Body of pancreas (tissue), 4 donors: ENCODE data around the gene AP3B2. TPM values are rescaled to one million over a fixed set of nuclear protein-coding genes. Genes with fewer than 3 reads are reported as not detected.

Experiments
- ATAC-seq: fragments of 150-250 bp; one replicate; pipeline ENCODE4 v1.9.1; 2016
- DNase-seq, 4 donors: peaks; one replicate each; pipeline ENCODE4 v3.0.0-alpha.2; 2019
- H3K27ac ChIP-seq, 4 donors: fragments of 200-600 bp; sonication (generic); 1 replicate in 3 of 4; 2 replicates in 1 of 4; pipeline versions ENCODE4 v1.5.1 to v1.6.1; 2016 to 2019; ENCODE audit warnings: mild to moderate bottlenecking in 1 of 4, mixed read lengths in 1 of 4, moderate library complexity in 1 of 4
- H3K27me3 ChIP-seq, 2 donors: fragments of 200-600 bp; sonication (generic); one replicate each; pipeline ENCODE4 v1.6.0; 2016; ENCODE audit warnings: mild to moderate bottlenecking in 1 of 2
- H3K36me3 ChIP-seq, 2 donors: fragments of 200-600 bp; sonication (generic); replicated peaks in 1 of 2; 2 replicates each; pipeline ENCODE4 v1.5.1; 2016; ENCODE audit warnings: low read depth in 2 of 2; ENCODE audit not compliant: insufficient read depth in 1 of 2
- H3K4me1 ChIP-seq: fragments of 200-600 bp; sonication (generic); one replicate; pipeline ENCODE4 v1.6.0; 2016
- H3K4me3 ChIP-seq, 2 donors: fragments of 200-600 bp; sonication (generic); 1 replicate in 1 of 2; 2 replicates in 1 of 2; pipeline ENCODE4 v1.5.1; 2016 to 2019
- H3K9me3 ChIP-seq, 3 donors: fragments of 200-600 bp; sonication (generic); 1 replicate in 2 of 3; 2 replicates in 1 of 3; pipeline ENCODE4 v1.5.1; 2016
- POLR2A ChIP-seq, 3 donors: fragments of 450-650 bp; IDR thresholded peaks; one replicate each; pipeline ENCODE4 v1.6.1; 2016; ENCODE audit warnings: antibody characterized with exemption in 3 of 3, mild to moderate bottlenecking in 2 of 3
- WGBS, 2 donors: methylation state at CpG; one replicate each; pipeline ENCODE4 v1.1.5; 2017; 5-methylcytosine and 5-hydroxymethylcytosine counted together
- intact Hi-C: fragments of 100-400 bp; cut with DNase I; formaldehyde crosslinking; loops from one replicate; pipeline ENCODE4 v1.15.1; 2023
- total RNA-seq, 2 donors: library from RNA; depleted of rRNA; stranded (reverse); fragments of >200 nt; gene quantifications; one replicate each; pipeline ENCODE4 v1.1.0, GENCODE V29; 2016
- TF ChIP-seq, protein P1 (sequence below), 7 experiments: fragments of 450-650 bp in 4 of 7; fragments of 200-600 bp in 3 of 7; sonication (generic) in 3 of 7; IDR thresholded peaks; one replicate each; pipeline ENCODE4 v1.5.1; 2016 to 2019; ENCODE audit warnings: antibody characterized with exemption in 7 of 7

Gene AP3B2
- total RNA-seq, 2 donors from 2014 or later, result 3.9 to 6.6 TPM

GRCh38 chr15:82662641-82663040, 47.0 kb downstream of the AP3B2 start:
- ATAC-seq (no peak), DNase-seq (no peak)
- Histone ChIP-seq H3K4me3 (no peak overlapping the region), H3K27me3 (no peaks in the 10 kb centered on the region), H3K9me3 (no peaks in the 10 kb centered on the region), H3K36me3 (no peaks in the 10 kb centered on the region), H3K27ac (no peak overlapping the region), H3K4me1 (no peaks in the 10 kb centered on the region)
- intact Hi-C loops, result no loop called here
- TF ChIP-seq, protein P1, sequence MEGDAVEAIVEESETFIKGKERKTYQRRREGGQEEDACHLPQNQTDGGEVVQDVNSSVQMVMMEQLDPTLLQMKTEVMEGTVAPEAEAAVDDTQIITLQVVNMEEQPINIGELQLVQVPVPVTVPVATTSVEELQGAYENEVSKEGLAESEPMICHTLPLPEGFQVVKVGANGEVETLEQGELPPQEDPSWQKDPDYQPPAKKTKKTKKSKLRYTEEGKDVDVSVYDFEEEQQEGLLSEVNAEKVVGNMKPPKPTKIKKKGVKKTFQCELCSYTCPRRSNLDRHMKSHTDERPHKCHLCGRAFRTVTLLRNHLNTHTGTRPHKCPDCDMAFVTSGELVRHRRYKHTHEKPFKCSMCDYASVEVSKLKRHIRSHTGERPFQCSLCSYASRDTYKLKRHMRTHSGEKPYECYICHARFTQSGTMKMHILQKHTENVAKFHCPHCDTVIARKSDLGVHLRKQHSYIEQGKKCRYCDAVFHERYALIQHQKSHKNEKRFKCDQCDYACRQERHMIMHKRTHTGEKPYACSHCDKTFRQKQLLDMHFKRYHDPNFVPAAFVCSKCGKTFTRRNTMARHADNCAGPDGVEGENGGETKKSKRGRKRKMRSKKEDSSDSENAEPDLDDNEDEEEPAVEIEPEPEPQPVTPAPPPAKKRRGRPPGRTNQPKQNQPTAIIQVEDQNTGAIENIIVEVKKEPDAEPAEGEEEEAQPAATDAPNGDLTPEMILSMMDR (IDR thresholded peaks at IDR 0.05), result no peak
- TF ChIP-seq POLR2A (IDR thresholded peaks at IDR 0.05), result no peak
- WGBS, 2 donors, result 54 to 69% methylated on average over 7 to 9 of the region's 9 CpGs

- no peak overlapping the region for H3K27ac ChIP-seq
- no peak for ATAC-seq
- intact Hi-C loops, result no loop called here
- no peak for DNase-seq
- H3K9me3 ChIP-seq, result no peaks in the 10 kb centered on the region
- H3K36me3 ChIP-seq, result no peaks in the 10 kb centered on the region
- no peak overlapping the region for H3K4me3 ChIP-seq
- TF ChIP-seq, protein P1 (IDR thresholded peaks at IDR 0.05), result no peak
- no peak for TF ChIP-seq POLR2A (IDR thresholded peaks at IDR 0.05)
- 47 to 77% methylated on average over 1 of the region's 1 CpG for WGBS, 2 donors
- H3K27me3 ChIP-seq, result no peaks in the 10 kb centered on the region
- no peaks in the 10 kb centered on the region for H3K4me1 ChIP-seq
Measured at GRCh38 chr15:82660378-82660777, 49.3 kb downstream of the AP3B2 start.

DNA sequence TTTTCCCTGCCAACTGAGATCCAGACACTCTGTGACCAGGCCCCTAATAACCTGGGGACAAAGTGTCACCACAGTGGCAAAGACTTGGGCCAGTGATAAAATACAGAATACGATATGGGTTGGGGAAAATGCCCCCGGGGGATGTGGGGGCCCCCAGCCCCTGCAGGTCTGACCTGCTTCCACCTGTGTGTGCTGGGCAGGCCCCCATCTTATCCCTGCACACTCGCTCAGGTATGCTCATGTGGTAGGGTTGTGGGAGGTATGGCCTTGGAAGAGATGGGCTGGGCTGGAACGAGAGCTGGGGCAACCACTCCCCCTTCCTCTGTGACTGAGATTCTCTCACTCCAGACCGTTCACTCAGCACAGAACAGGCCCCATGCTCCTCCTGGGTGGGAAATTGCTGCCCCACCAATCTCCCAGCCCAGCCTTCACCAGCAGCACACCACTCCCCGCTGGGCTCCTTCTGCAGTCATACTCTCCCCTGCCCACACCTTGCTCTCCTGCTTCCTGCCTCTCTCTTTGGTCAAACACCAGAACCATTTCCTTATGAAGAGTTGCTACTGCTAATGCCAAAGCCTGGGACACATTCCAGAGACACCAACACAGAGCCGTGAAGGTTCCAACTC, 52.9 kb downstream of the AP3B2 start:
- no peak overlapping the region for H3K27ac ChIP-seq
- no peak for ATAC-seq
- no peaks in the 10 kb centered on the region for H3K4me1 ChIP-seq
- no peaks in the 10 kb centered on the region for H3K9me3 ChIP-seq
- 56 to 64% methylated on average over 7 of the region's 7 CpGs for WGBS, 2 donors
- no peak for DNase-seq
- TF ChIP-seq POLR2A (IDR thresholded peaks at IDR 0.05), result no peak
- TF ChIP-seq, protein P1 (IDR thresholded peaks at IDR 0.05), result no peak
- no peaks in the 10 kb centered on the region for H3K36me3 ChIP-seq
- no peaks in the 10 kb centered on the region for H3K27me3 ChIP-seq
- no peak overlapping the region for H3K4me3 ChIP-seq
- intact Hi-C loops, result no loop called here

GRCh38 chr15:82655606-82656005, 54.1 kb downstream of the AP3B2 start:
- Histone ChIP-seq H3K4me1 (no peaks in the 10 kb centered on the region), H3K36me3 (no peaks in the 10 kb centered on the region), H3K9me3 (no peaks in the 10 kb centered on the region), H3K4me3 (no peak overlapping the region), H3K27me3 (no peaks in the 10 kb centered on the region), H3K27ac (no peak overlapping the region)
- 67 to 81% methylated on average over 2 to 3 of the region's 3 CpGs for WGBS, 2 donors
- ATAC-seq (no peak), DNase-seq (no peak)
- intact Hi-C loops, result no loop called here
- TF ChIP-seq, protein P1 (IDR thresholded peaks at IDR 0.05), result no peak
- TF ChIP-seq POLR2A (IDR thresholded peaks at IDR 0.05), result no peak

DNA sequence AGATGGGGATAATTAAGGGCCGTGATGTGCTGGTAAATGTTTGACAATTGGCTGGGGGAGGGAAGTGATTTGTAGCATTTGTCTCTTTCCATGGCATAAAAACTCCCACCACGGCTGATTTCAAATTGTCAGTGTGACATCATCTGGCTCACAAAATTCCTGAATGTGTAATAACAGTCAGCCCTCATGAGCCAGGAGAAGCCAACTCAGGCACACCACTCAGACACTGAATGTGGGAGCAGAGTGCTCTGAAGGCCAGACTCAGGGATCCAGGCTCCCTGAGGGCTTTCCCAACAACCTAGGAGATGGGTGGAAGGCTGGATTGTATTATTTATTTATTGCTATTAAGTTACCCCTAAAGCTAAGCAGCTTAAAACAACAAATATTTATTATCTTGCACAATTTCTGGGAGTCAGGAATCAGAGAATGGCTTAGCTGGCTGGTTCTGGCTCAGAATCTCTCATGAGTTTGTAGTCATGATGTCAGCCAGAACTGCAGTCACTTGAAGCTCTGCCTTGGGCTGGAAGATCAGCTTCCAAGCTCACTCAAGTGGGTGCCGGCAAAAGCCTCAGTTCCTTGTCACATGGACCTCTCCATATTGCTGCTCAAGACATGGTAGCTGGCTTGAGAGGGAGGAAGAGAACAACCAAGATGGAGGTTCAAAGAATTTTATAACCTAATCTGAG, 56.0 kb downstream of the AP3B2 start:
- H3K9me3 ChIP-seq, result no peaks in the 10 kb centered on the region
- no peak for TF ChIP-seq POLR2A (IDR thresholded peaks at IDR 0.05)
- TF ChIP-seq, protein P1 (IDR thresholded peaks at IDR 0.05), result no peak
- intact Hi-C loops, result no loop called here
- H3K36me3 ChIP-seq, result no peaks in the 10 kb centered on the region
- H3K4me1 ChIP-seq, result no peaks in the 10 kb centered on the region
- no peaks in the 10 kb centered on the region for H3K27me3 ChIP-seq
- no peak for DNase-seq
- H3K4me3 ChIP-seq, result no peak overlapping the region
- no peak for ATAC-seq
- WGBS, 2 donors, result 56 to 64% methylated on average over 3 of the region's 3 CpGs
- no peak overlapping the region for H3K27ac ChIP-seq
